HepG2 (cell line): ENCODE results near the gene CLEC4M. TPM values are rescaled to one million over a fixed set of nuclear protein-coding genes. Genes with fewer than 3 reads are reported as not detected.

Source experiments
- ATAC-seq: fragments of 200-7000 bp; cut with Tn5 transposase; 3 replicates; pipeline ENCODE4 v1.9.1; 2020; ENCODE audit warnings: mild to moderate bottlenecking, moderate library complexity
- BruUV-seq: library from RNA; stranded (reverse); fragments of 400-500 nt; replicated peaks from 2 replicates; lab custom pipeline; 2021; lab: Mats Ljungman, UMichigan
- CTCF ChIA-PET: fragments of 300-600 bp; formaldehyde crosslinking; extraction: SDS; loops from one replicate; lab custom pipeline; 2021; ENCODE audit warnings: low total read pairs, inconsistent platforms, low intra/inter-chr PET ratio; lab: Yijun Ruan, JAX
- POLR2A ChIA-PET: fragments of 350-600 bp; sonication (Branson Sonifier 250); formaldehyde crosslinking; loops from one replicate; lab custom pipeline; 2020; ENCODE audit warnings: antibody characterized with exemption, inconsistent platforms; lab: Yijun Ruan, JAX
- DNase-seq: peaks from one replicate; pipeline ENCODE4 v3.0.0-alpha.2; 2015; ENCODE audit warnings: low spot score
- FAIRE-seq: peaks from 3 replicates; lab custom pipeline; 2011; peaks lifted over from hg19 to GRCh38; lab: Jason Lieb, UNC
- H2AFZ ChIP-seq: one replicate; pipeline ENCODE4 v1.6.1; 2011; ENCODE audit warnings: low read length, inconsistent platforms
- H3K27ac ChIP-seq: fragments of 300-600 bp; 3 replicates; pipeline ENCODE4 v1.8.0; 2011; ENCODE audit warnings: mixed run types, mild to moderate bottlenecking, mixed read lengths, low read length, inconsistent platforms; ENCODE audit not compliant: insufficient read depth; ENCODE audit errors: extremely low read length
- H3K27me3 ChIP-seq, 2 experiments: fragments of 200-600 bp in 1 of 2; 2 replicates in 1 of 2; 3 replicates in 1 of 2; pipeline versions ENCODE4 v1.6.0 to v1.8.0; 2011; ENCODE audit warnings: low read length in 2 of 2, mild to moderate bottlenecking in 2 of 2, moderate library complexity in 2 of 2, inconsistent platforms in 1 of 2; ENCODE audit not compliant: insufficient read depth in 2 of 2, control insufficient read depth in 1 of 2
- H3K36me3 ChIP-seq, 2 experiments: fragments of 200-600 bp in 1 of 2; replicated peaks in 1 of 2; 2 replicates in 1 of 2; 3 replicates in 1 of 2; pipeline versions ENCODE4 v1.5.1 to v1.8.0; 2011; ENCODE audit warnings: low read length in 2 of 2, inconsistent platforms in 1 of 2; ENCODE audit not compliant: insufficient read depth in 2 of 2, control insufficient read depth in 1 of 2
- H3K4me1 ChIP-seq: 2 replicates; pipeline ENCODE4 v1.5.1; 2012; ENCODE audit warnings: low read length, inconsistent platforms; ENCODE audit not compliant: insufficient read depth
- H3K4me2 ChIP-seq: 2 replicates; pipeline ENCODE4 v1.6.0; 2011; ENCODE audit warnings: low read depth, low read length, inconsistent platforms
- H3K4me3 ChIP-seq, 3 experiments: fragments of 200-600 bp in 1 of 3; sonication (generic), shearing (Covaris generic) in 1 of 3; replicated peaks in 1 of 3; 2 replicates each; pipeline ENCODE4 v1.5.1; 2011 to 2016; ENCODE audit warnings: low read length in 3 of 3, inconsistent platforms in 2 of 3, low read depth in 2 of 3, mild to moderate bottlenecking in 2 of 3, control low read depth in 1 of 3, mixed read lengths in 1 of 3; ENCODE audit not compliant: insufficient read depth in 1 of 3
- H3K79me2 ChIP-seq: one replicate; pipeline ENCODE4 v1.6.1; 2011; ENCODE audit warnings: low read length, inconsistent platforms; ENCODE audit not compliant: insufficient read depth
- H3K9ac ChIP-seq: 2 replicates; pipeline ENCODE4 v1.6.0; 2011; ENCODE audit warnings: mild to moderate bottlenecking, low read depth, low read length, inconsistent platforms; ENCODE audit not compliant: insufficient read depth
- H3K9me3 ChIP-seq: 2 replicates; pipeline ENCODE4 v1.5.1; 2012; ENCODE audit warnings: mild to moderate bottlenecking, low read length
- H4K20me1 ChIP-seq: 2 replicates; pipeline ENCODE4 v1.6.0; 2011; ENCODE audit warnings: inconsistent platforms, mild to moderate bottlenecking, low read length, moderate library complexity; ENCODE audit not compliant: insufficient read depth
- ATF1 ChIP-seq: IDR thresholded peaks from 2 replicates; pipeline ENCODE4 v1.6.1; 2016; ENCODE audit warnings: mild to moderate bottlenecking, control low read depth
- ATF7 ChIP-seq, 2 experiments: fragments of 450-650 bp in 1 of 2; sonication (generic) in 1 of 2; formaldehyde crosslinking in 1 of 2; IDR thresholded peaks; 2 replicates each; pipeline versions ENCODE4 v1.4.0 to v1.6.1; 2016 to 2020; ENCODE audit warnings: antibody characterized with exemption in 1 of 2, mild to moderate bottlenecking in 1 of 2, missing genetic modification reagents in 1 of 2
- HIVEP1 ChIP-seq: sonication (generic); formaldehyde crosslinking; IDR thresholded peaks from 2 replicates; pipeline ENCODE4 v1.4.0; 2020; ENCODE audit warnings: mild to moderate bottlenecking, missing genetic modification reagents
- MLX ChIP-seq: IDR thresholded peaks from 2 replicates; pipeline ENCODE4 v1.6.1; 2016
- MTF2 ChIP-seq: sonication (generic); formaldehyde crosslinking; IDR thresholded peaks from 2 replicates; pipeline ENCODE4 v1.5.0; 2020; ENCODE audit warnings: missing genetic modification reagents, borderline replicate concordance
- ONECUT2 ChIP-seq: sonication (generic); formaldehyde crosslinking; IDR thresholded peaks from 2 replicates; pipeline ENCODE4 v1.4.0; 2020; ENCODE audit warnings: missing genetic modification reagents
- PHB2 ChIP-seq: fragments of 450-650 bp; IDR thresholded peaks from 2 replicates; pipeline ENCODE4 v1.6.1; 2018; ENCODE audit not compliant: partially characterized antibody
- ZNF773 ChIP-seq: sonication (generic); formaldehyde crosslinking; IDR thresholded peaks from 2 replicates; pipeline ENCODE4 v1.4.0; 2020; ENCODE audit warnings: missing genetic modification reagents, borderline replicate concordance
- WGBS: methylation state at CpG from one replicate; pipeline ENCODE4 v1.1.6; 2017; ENCODE audit warnings: low lambda C conversion rate; 5-methylcytosine and 5-hydroxymethylcytosine counted together
- in situ Hi-C: cut with HindIII; loops from 2 replicates; pipeline ENCODE4 v1.10.0; 2017; ENCODE audit warnings: low pct_unique_long_range_greater_than_20kb; ENCODE audit not compliant: extremely low pct_ligation_motif_present
- intact Hi-C: fragments of 100-400 bp; cut with micrococcal nuclease; formaldehyde crosslinking; loops from one replicate; pipeline ENCODE4 v1.10.0; 2022; ENCODE audit not compliant: unreplicated experiment
- polyA plus RNA-seq, 8 experiments: library from polyadenylated mRNA; depleted of rRNA in 3 of 8; stranded (reverse) in 7 of 8; unstranded in 1 of 8; fragments of >200 nt; fragmentation: Illumina TruSeq in 4 of 8; extraction: Trizol in 4 of 8; gene quantifications; 2 replicates each; pipeline versions ENCODE4 v1.2.1 to v1.2.3, GENCODE V29; 2011 to 2016; ENCODE audit warnings: low read depth in 4 of 8, missing spikeins in 1 of 8, mixed read lengths in 1 of 8; ENCODE audit not compliant: insufficient read depth in 1 of 8
- total RNA-seq, 5 experiments: library from RNA; depleted of rRNA; stranded (reverse); fragments of >200 nt; fragmentation: Illumina TruSeq; extraction: Trizol; gene quantifications; 2 replicates each; pipeline ENCODE4 v1.2.3, GENCODE V29; 2016; ENCODE audit warnings: low read depth in 1 of 5
- TF ChIP-seq, protein P1 (sequence below): sonication (generic); formaldehyde crosslinking; conservative IDR thresholded peaks from 2 replicates; pipeline ENCODE4 v1.4.0; 2020; ENCODE audit warnings: missing genetic modification reagents

CLEC4M gene
- total and polyA plus RNA-seq, 2 of the 13 experiments (the other 11 are each of a cell fraction or from before 2014, with no cell fraction given), result not detected

- H3K4me1 ChIP-seq, result no peaks in the 10 kb centered on the region
- DNase-seq (no peak), FAIRE-seq (no peak), ATAC-seq (no peak)
- POLR2A ChIA-PET, result no interaction called here
- no peak overlapping the region for H3K9ac ChIP-seq
- TF ChIP-seq HIVEP1 (CRISPR knock-in tag) (no peak), PHB2 (no peak)
- in situ Hi-C loops (no loop called here), intact Hi-C loops (no loop called here)
- H3K4me2 ChIP-seq, result no peak overlapping the region
- CTCF ChIA-PET, result no interaction called here
- H3K9me3 ChIP-seq, result no peaks in the 10 kb centered on the region
- BruUV-seq, result no TSS peak
- peaks cover 2 to 10% of the 10 kb centered on the region in 2 experiments; a peak in 2 of 5 replicates for H3K27me3 ChIP-seq
- no peaks in the 10 kb centered on the region for H4K20me1 ChIP-seq
- H3K4me3 ChIP-seq, result no peak overlapping the region
- H2AFZ ChIP-seq, result no peak overlapping the region
- WGBS, result 0% methylated on average over 2 of the region's 2 CpGs
- no peaks in the 10 kb centered on the region for H3K36me3 ChIP-seq
- no peaks in the 10 kb centered on the region for H3K79me2 ChIP-seq
- H3K27ac ChIP-seq, result no peak overlapping the region
Observed at GRCh38 chr19:7769171-7769570, 6.1 kb downstream of the CLEC4M start.

DNA sequence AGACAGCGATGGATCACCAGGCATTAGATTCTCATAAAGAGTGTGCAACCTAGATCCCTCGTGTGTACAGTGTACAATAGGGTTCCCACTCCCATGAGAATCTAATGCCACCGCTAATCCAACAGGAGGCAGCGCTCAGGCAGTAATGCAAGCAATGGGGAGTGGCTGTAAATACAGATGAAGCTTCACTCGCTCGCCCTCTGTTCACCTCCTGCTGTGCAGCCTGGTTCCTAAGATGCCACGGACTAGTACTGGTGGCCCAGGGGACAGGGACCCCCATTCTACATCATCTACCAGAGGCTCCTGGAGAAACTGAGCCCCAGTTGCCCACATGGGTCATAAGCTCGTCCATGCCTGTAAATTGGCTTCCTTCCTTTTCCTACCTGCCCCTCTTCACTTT lies 8.0 kb downstream of the CLEC4M start:
- Histone ChIP-seq H3K4me2 (no peak overlapping the region), H3K27me3 (peaks cover 2 to 18% of the 10 kb centered on the region in 2 experiments; a peak in 2 of 5 replicates), H3K4me3 (no peak overlapping the region), H3K4me1 (no peaks in the 10 kb centered on the region), H2AFZ (no peak overlapping the region), H4K20me1 (no peaks in the 10 kb centered on the region), H3K79me2 (no peaks in the 10 kb centered on the region), H3K9ac (no peak overlapping the region), H3K27ac (no peak overlapping the region), H3K9me3 (no peaks in the 10 kb centered on the region), H3K36me3 (no peaks in the 10 kb centered on the region)
- POLR2A ChIA-PET, result no interaction called here
- CTCF ChIA-PET, result no interaction called here
- in situ Hi-C loops, result no loop called here
- FAIRE-seq (no peak), DNase-seq (no peak), ATAC-seq (no peak)
- intact Hi-C loops, result no loop called here
- WGBS, result 43% methylated on average over 4 of the region's 8 CpGs
- BruUV-seq, result no TSS peak
- no peak for TF ChIP-seq ONECUT2
- TF ChIP-seq MTF2 (CRISPR knock-in tag), result no peak
- TF ChIP-seq MLX (CRISPR knock-in tag), result no peak
- TF ChIP-seq ATF7 (IDR thresholded peaks at IDR 0.05), result no peak
- no peak for TF ChIP-seq ATF7 (CRISPR knock-in tag; IDR thresholded peaks at IDR 0.05)
- no peak for TF ChIP-seq ATF1
- TF ChIP-seq, protein P1, sequence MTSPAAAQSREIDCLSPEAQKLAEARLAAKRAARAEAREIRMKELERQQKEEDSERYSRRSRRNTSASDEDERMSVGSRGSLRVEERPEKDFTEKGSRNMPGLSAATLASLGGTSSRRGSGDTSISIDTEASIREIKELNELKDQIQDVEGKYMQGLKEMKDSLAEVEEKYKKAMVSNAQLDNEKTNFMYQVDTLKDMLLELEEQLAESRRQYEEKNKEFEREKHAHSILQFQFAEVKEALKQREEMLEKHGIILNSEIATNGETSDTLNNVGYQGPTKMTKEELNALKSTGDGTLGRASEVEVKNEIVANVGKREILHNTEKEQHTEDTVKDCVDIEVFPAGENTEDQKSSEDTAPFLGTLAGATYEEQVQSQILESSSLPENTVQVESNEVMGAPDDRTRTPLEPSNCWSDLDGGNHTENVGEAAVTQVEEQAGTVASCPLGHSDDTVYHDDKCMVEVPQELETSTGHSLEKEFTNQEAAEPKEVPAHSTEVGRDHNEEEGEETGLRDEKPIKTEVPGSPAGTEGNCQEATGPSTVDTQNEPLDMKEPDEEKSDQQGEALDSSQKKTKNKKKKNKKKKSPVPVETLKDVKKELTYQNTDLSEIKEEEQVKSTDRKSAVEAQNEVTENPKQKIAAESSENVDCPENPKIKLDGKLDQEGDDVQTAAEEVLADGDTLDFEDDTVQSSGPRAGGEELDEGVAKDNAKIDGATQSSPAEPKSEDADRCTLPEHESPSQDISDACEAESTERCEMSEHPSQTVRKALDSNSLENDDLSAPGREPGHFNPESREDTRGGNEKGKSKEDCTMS (CRISPR knock-in tag), result no peak
- no peak for TF ChIP-seq ZNF773 (CRISPR knock-in tag)
